Endothelial cell of umbilical vein (primary cell): ENCODE results near the gene UNKL. TPM values are rescaled to one million over a fixed set of nuclear protein-coding genes. Genes with fewer than 3 reads are reported as not detected.

Experiments used
- BruUV-seq: library from RNA; stranded (reverse); fragments of 400-500 nt; replicated peaks from 2 replicates; lab custom pipeline; 2021; lab: Mats Ljungman, UMichigan
- CTCF ChIA-PET: fragments of 300-600, 350-600 bp; sonication (Branson Sonifier 250); formaldehyde crosslinking; loops from one replicate; lab custom pipeline; 2021; ENCODE audit warnings: antibody characterized with exemption, inconsistent platforms; lab: Charles Lee
- POLR2A ChIA-PET: fragments of 300-600, 350-600 bp; sonication (Branson Sonifier 250); formaldehyde crosslinking; loops from one replicate; lab custom pipeline; 2021; ENCODE audit warnings: antibody characterized with exemption, inconsistent platforms; lab: Charles Lee
- DNase-seq: peaks from one replicate; pipeline ENCODE4 v3.0.0-alpha.2; 2011; ENCODE audit warnings: low read depth, low spot score
- FAIRE-seq: peaks from 2 replicates; lab custom pipeline; 2011; peaks lifted over from hg19 to GRCh38; lab: Jason Lieb, UNC
- H2AFZ ChIP-seq: 2 replicates; pipeline ENCODE4 v1.6.0; 2012; ENCODE audit warnings: low read depth, low read length, control low read depth, inconsistent platforms
- H3K27ac ChIP-seq: 2 replicates; pipeline ENCODE4 v1.5.1; 2011; ENCODE audit warnings: low read depth, mild to moderate bottlenecking, control low read depth, low read length, moderate library complexity; ENCODE audit not compliant: insufficient read depth
- H3K27me3 ChIP-seq, 2 experiments: 2 replicates each; pipeline versions ENCODE4 v1.6.0 to v1.6.1; 2011; ENCODE audit warnings: low read length in 2 of 2, mixed read lengths in 1 of 2; ENCODE audit not compliant: control insufficient read depth in 2 of 2, insufficient read depth in 2 of 2
- H3K36me3 ChIP-seq, 2 experiments: 2 replicates in 1 of 2; 3 replicates in 1 of 2; pipeline ENCODE4 v1.5.1; 2011; ENCODE audit warnings: low read length in 2 of 2, mild to moderate bottlenecking in 1 of 2, moderate library complexity in 1 of 2; ENCODE audit not compliant: control insufficient read depth in 2 of 2, insufficient read depth in 2 of 2; ENCODE audit errors: extremely low read depth in 1 of 2
- H3K4me1 ChIP-seq: 3 replicates; pipeline ENCODE4 v1.5.1; 2011; ENCODE audit warnings: mild to moderate bottlenecking, low read length; ENCODE audit not compliant: control insufficient read depth, insufficient read depth; ENCODE audit errors: extremely low read depth
- H3K4me2 ChIP-seq: 2 replicates; pipeline ENCODE4 v1.6.1; 2011; ENCODE audit warnings: low read length, control low read depth, mixed read lengths; ENCODE audit not compliant: insufficient read depth
- H3K4me3 ChIP-seq, 3 experiments: fragments of 200-600 bp in 1 of 3; sonication (generic), shearing (Covaris generic) in 1 of 3; replicated peaks in 1 of 3; 2 replicates each; pipeline ENCODE4 v1.5.1; 2011 to 2016; ENCODE audit warnings: control low read depth in 3 of 3, low read length in 3 of 3, mild to moderate bottlenecking in 2 of 3, inconsistent platforms in 1 of 3, low read depth in 1 of 3, moderate library complexity in 1 of 3; ENCODE audit not compliant: insufficient read depth in 1 of 3
- H3K79me2 ChIP-seq: 2 replicates; pipeline ENCODE4 v1.6.0; 2012; ENCODE audit warnings: low read length, inconsistent platforms; ENCODE audit not compliant: control insufficient read depth, insufficient read depth
- H3K9ac ChIP-seq: replicated peaks from 2 replicates; pipeline ENCODE3; 2011; ENCODE audit warnings: low read length, control low read depth; ENCODE audit not compliant: insufficient read depth; ENCODE audit errors: extremely low read depth
- H3K9me1 ChIP-seq: replicated peaks from 3 replicates; pipeline ENCODE4 v1.6.0; 2011; ENCODE audit warnings: mild to moderate bottlenecking, low read length; ENCODE audit not compliant: control insufficient read depth, insufficient read depth; ENCODE audit errors: extremely low read depth
- H3K9me3 ChIP-seq: replicated peaks from 2 replicates; pipeline ENCODE4 v1.5.1; 2012; ENCODE audit warnings: low read length, inconsistent platforms; ENCODE audit not compliant: control insufficient read depth, insufficient read depth
- H4K20me1 ChIP-seq: replicated peaks from 2 replicates; pipeline ENCODE3; 2011; ENCODE audit warnings: mild to moderate bottlenecking, low read length; ENCODE audit not compliant: control insufficient read depth, insufficient read depth; ENCODE audit errors: extremely low read depth
- CTCF ChIP-seq, 2 donors: IDR thresholded peaks; 1 replicate in 1 of 2; 2 replicates in 1 of 2; pipeline ENCODE4 v1.5.1; 2011; ENCODE audit warnings: low read length in 2 of 2, mild to moderate bottlenecking in 2 of 2, moderate library complexity in 2 of 2, control low read depth in 1 of 2, inconsistent platforms in 1 of 2, low read depth in 1 of 2; ENCODE audit not compliant: insufficient read depth in 1 of 2; ENCODE audit errors: extremely low read depth in 1 of 2
- GATA2 ChIP-seq: IDR thresholded peaks from 2 replicates; pipeline ENCODE4 v1.7.0; 2011; ENCODE audit warnings: low read depth, mild to moderate bottlenecking, moderate library complexity, mixed read lengths, low read length; ENCODE audit not compliant: insufficient read length, insufficient read depth
- MAX ChIP-seq: IDR thresholded peaks from 2 replicates; pipeline ENCODE4 v1.6.1; 2011; ENCODE audit not compliant: insufficient read depth, insufficient read length
- POLR2A ChIP-seq: IDR thresholded peaks from 2 replicates; pipeline ENCODE4 v1.6.1; 2012; ENCODE audit warnings: low read depth, mild to moderate bottlenecking, control low read depth, low read length
- POLR2AphosphoS5 ChIP-seq: IDR thresholded peaks from 2 replicates; pipeline ENCODE4 v1.6.1; 2012; ENCODE audit warnings: low read depth, mild to moderate bottlenecking, control low read depth, low read length, moderate library complexity; ENCODE audit not compliant: insufficient read depth
- dilution Hi-C: fragments of 300-500 bp; cut with MboI; formaldehyde crosslinking; loops from one replicate; pipeline ENCODE4 v1.15.0; 2019; ENCODE audit warnings: low sequenced_read_pairs; ENCODE audit not compliant: extremely low pct_ligation_motif_present
- intact Hi-C: fragments of 100-400 bp; cut with micrococcal nuclease; formaldehyde crosslinking; loops from one replicate; pipeline ENCODE4 v1.10.0; 2022
- polyA plus RNA-seq, 4 experiments: library from polyadenylated mRNA; depleted of rRNA in 3 of 4; stranded (reverse) in 3 of 4; unstranded in 1 of 4; fragments of >200 nt; gene quantifications; 2 replicates each; pipeline versions ENCODE4 v1.2.1 to v1.2.3, GENCODE V29; 2011 to 2012; ENCODE audit warnings: missing spikeins in 1 of 4
- total RNA-seq: library from RNA; stranded (reverse); gene quantifications from 2 replicates; pipeline ENCODE4 v1.2.3, GENCODE V29; 2021

The UNKL gene
- total and polyA plus RNA-seq, 2 donors (not counting 3 experiments of a cell fraction or from before 2014, with no cell fraction given) = 17.1 to 32.8 TPM

GRCh38 chr16:1439058-1439698, 24.7 kb upstream of the UNKL start:
- POLR2A ChIA-PET = interaction anchor here (0.7 kb wide), 1 partner anchor 17 kb away, joined by 8 read pairs; no protein-coding TSS in a partner anchor

More at GRCh38 chr16:1439058-1439698, 24.7 kb upstream of the UNKL start:
- Histone ChIP-seq H3K9me3 (no peaks in the 10 kb centered on the region), H3K36me3 (no peaks in the 10 kb centered on the region), H3K79me2 (no peaks in the 10 kb centered on the region), H3K4me1 (no peaks in the 10 kb centered on the region), H3K9ac (no peak overlapping the region), H3K27me3 (no peaks in the 10 kb centered on the region), H3K27ac (no peak overlapping the region), H3K4me2 (no peak overlapping the region), H3K9me1 (no peaks in the 10 kb centered on the region), H4K20me1 (no peaks in the 10 kb centered on the region), H3K4me3 (no peak overlapping the region), H2AFZ (no peak overlapping the region)
- TF ChIP-seq CTCF (IDR thresholded peaks at IDR 0.05; ENCODE audit: extremely low read depth in 1 of 2, insufficient read depth in 1 of 2, low read depth in 1 of 2, low read length in 2 of 2) (no peak), GATA2 (no peak), POLR2AphosphoS5 (no peak), POLR2A (no peak), MAX (no peak)
- no peak for FAIRE-seq
- CTCF ChIA-PET = interaction anchor here (1.1 kb wide), 1 partner anchor 12 kb away, joined by 3 read pairs; no protein-coding TSS in a partner anchor
- no peak for DNase-seq
- no TSS peak for BruUV-seq
- dilution Hi-C loops (no loop called here), intact Hi-C loops (no loop called here)
